Measurements from ENCODE around the gene CNPY1. TPM values are rescaled to one million over a fixed set of nuclear protein-coding genes. Genes with fewer than 3 reads are reported as not detected.

Gene CNPY1
- total RNA-seq, 1 donor from 2014 or later, result not detected

DNA sequence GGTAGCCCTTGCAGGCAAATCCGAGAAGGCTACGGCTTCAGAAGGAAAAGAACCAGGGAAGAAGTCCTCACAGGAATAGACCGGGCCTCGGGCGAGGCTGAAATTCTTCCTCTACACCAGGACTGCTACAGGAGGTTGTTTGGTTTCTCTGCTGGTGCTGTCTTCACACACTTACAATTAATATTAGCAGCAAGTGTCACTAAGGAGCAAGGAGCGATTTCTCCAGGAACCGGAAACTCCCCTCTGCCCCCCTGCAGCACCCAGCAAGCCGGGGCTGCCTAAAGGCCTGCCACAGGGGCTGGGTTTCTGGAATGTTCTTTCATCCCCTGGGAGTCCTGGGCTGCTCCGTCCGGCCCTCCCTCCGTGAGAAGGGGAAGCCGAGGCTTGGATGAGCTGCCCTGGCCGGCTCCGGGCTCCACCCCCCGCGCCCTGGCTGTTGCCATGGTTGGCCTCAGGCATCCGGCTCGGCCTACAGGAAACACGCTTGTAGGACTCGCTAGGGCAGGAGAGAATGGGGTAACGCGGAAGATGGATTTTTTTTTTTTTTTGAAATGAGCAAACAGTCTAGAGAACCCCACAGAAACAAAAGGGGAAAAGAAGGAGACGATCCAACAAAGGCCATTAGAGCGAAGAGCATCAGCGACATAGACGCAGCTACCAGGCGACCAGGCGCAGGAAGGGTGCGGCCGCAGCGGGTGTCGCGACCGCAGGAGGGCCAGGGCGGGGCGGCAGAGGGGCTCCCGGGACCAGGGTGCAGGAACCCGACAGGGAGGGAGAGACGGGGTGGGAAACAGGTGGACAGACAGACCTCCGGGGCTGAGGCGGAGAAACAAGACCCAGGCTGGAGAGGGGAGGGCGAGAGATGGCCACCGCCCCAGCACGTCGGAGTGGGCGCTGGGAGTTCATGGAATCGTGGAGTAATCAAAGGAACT, 55.4 kb downstream of the CNPY1 start:
- H3K36me3 Mint-ChIP-seq (ENCODE audit: low read depth, unreplicated experiment), result no peaks in the 10 kb centered on the region
- peaks cover 13% of the 10 kb centered on the region for H3K9me3 Mint-ChIP-seq (ENCODE audit: unreplicated experiment)
- TF ChIP-seq CTCF (IDR thresholded peaks at IDR 0.05; ENCODE audit: insufficient read depth, low read depth, low read length) (no peak), EZH2 (IDR thresholded peaks at IDR 0.05; ENCODE audit: insufficient read depth, low read length) (no peak)
- H3K4me3 Mint-ChIP-seq (ENCODE audit: unreplicated experiment), result peak overlapping the region; percentile 41
- Histone ChIP-seq H3K79me2 (ENCODE audit: insufficient read depth, low read length) (no peaks in the 10 kb centered on the region), H4K20me1 (ENCODE audit: insufficient read depth, low read length) (no peaks in the 10 kb centered on the region), H3K27me3 (ENCODE audit: insufficient read depth, low read length) (peaks cover 3% of the 10 kb centered on the region), H3K36me3 (ENCODE audit: insufficient read depth, low read length) (no peaks in the 10 kb centered on the region), H3K4me3 (ENCODE audit: insufficient read depth, low read depth, low read length) (peak overlapping the region; percentile 10), H3K27ac (ENCODE audit: low read depth, low read length) (no peak overlapping the region), H3K4me1 (ENCODE audit: insufficient read depth, low read length) (no peaks in the 10 kb centered on the region), H3K9me3 (ENCODE audit: insufficient read depth, low read depth, low read length) (no peaks in the 10 kb centered on the region), H3K9ac (ENCODE audit: low read length) (no peak overlapping the region), H3K4me2 (ENCODE audit: low read length) (peak overlapping the region; percentile 62), H2AFZ (ENCODE audit: low read depth, low read length) (peak overlapping the region; percentile 69)
- no peak for DNase-seq (ENCODE audit: low read depth)
- H3K4me1 Mint-ChIP-seq (ENCODE audit: low read depth, unreplicated experiment), result peaks cover 2% of the 10 kb centered on the region
- no peak for FAIRE-seq
- no peak overlapping the region for H3K27ac Mint-ChIP-seq (ENCODE audit: unreplicated experiment)
- peaks cover 89% of the 10 kb centered on the region for H3K27me3 Mint-ChIP-seq (ENCODE audit: low read depth, unreplicated experiment)

DNA sequence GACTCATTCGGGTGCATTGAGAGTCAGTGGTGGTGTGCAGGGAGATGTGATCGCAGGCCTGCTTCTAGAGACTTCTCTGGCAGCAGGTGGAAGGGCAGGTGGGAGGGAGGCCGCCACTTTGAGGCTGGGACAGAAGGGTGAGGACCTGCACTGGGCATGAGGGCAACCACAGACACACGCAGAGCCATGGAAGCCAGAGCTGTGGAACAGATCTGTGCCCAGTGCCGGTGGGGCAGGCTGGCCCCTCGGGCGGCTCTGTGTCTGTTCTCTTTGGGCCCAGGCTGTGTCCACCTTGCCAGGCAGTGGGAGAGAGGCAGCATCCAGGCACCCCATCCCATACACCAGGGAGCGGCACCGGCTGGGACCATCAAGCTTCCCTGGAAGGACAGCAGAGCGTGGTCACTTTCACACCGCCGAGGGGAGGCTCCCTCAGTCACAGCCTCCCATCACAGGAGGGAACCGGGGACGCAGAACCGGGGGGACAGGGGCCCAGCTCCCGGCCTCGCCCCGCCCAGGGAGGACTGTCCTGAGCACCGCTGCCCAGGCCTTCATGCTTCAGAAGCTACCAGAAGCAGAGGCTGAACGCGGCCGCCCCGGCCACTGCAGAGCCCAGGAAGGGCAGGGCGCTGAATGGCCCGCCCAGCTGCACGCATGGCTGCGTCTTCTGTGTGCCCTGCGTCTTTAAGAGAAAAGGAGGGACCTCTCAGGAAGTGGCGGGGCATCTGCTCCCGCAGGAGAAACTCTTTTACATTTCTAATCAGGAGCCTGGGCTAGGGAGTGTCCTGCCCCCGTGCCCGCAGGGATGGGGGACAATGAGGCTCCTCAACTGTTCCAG, 56.3 kb downstream of the CNPY1 start:
- H3K27me3 Mint-ChIP-seq (ENCODE audit: low read depth, unreplicated experiment), result peaks cover 89% of the 10 kb centered on the region

More for the DNA sequence above, 56.3 kb downstream of the CNPY1 start:
- H2AFZ ChIP-seq (ENCODE audit: low read depth, low read length), result peak overlapping the region; percentile 69
- no peaks in the 10 kb centered on the region for H4K20me1 ChIP-seq (ENCODE audit: insufficient read depth, low read length)
- no peaks in the 10 kb centered on the region for H3K9me3 ChIP-seq (ENCODE audit: insufficient read depth, low read depth, low read length)
- no peaks in the 10 kb centered on the region for H3K4me1 ChIP-seq (ENCODE audit: insufficient read depth, low read length)
- no peaks in the 10 kb centered on the region for H3K36me3 ChIP-seq (ENCODE audit: insufficient read depth, low read length)
- no peaks in the 10 kb centered on the region for H3K79me2 ChIP-seq (ENCODE audit: insufficient read depth, low read length)
- peak overlapping the region; percentile 62 for H3K4me2 ChIP-seq (ENCODE audit: low read length)
- no peak overlapping the region for H3K9ac ChIP-seq (ENCODE audit: low read length)
- H3K4me3 Mint-ChIP-seq (ENCODE audit: unreplicated experiment), result peak overlapping the region; percentile 41
- TF ChIP-seq EZH2 (IDR thresholded peaks at IDR 0.05; ENCODE audit: insufficient read depth, low read length), result no peak
- no peak for TF ChIP-seq CTCF (IDR thresholded peaks at IDR 0.05; ENCODE audit: insufficient read depth, low read depth, low read length)
- peaks cover 13% of the 10 kb centered on the region for H3K9me3 Mint-ChIP-seq (ENCODE audit: unreplicated experiment)
- no peak overlapping the region for H3K27ac Mint-ChIP-seq (ENCODE audit: unreplicated experiment)
- peaks cover 2% of the 10 kb centered on the region for H3K4me1 Mint-ChIP-seq (ENCODE audit: low read depth, unreplicated experiment)
- FAIRE-seq (no peak), DNase-seq (ENCODE audit: low read depth) (no peak)
- peaks cover 3% of the 10 kb centered on the region for H3K27me3 ChIP-seq (ENCODE audit: insufficient read depth, low read length)
- no peak overlapping the region for H3K27ac ChIP-seq (ENCODE audit: low read depth, low read length)
- no peaks in the 10 kb centered on the region for H3K36me3 Mint-ChIP-seq (ENCODE audit: low read depth, unreplicated experiment)
- peak overlapping the region; percentile 10 for H3K4me3 ChIP-seq (ENCODE audit: insufficient read depth, low read depth, low read length)
